T-helper 22 cell (primary cell): ENCODE results near the gene OR6C76.

Source experiments
- DNase-seq: peaks from one replicate; pipeline ENCODE4 v3.0.0-alpha.2; 2020; ENCODE audit warnings: low read depth

Gene OR6C76

DNA sequence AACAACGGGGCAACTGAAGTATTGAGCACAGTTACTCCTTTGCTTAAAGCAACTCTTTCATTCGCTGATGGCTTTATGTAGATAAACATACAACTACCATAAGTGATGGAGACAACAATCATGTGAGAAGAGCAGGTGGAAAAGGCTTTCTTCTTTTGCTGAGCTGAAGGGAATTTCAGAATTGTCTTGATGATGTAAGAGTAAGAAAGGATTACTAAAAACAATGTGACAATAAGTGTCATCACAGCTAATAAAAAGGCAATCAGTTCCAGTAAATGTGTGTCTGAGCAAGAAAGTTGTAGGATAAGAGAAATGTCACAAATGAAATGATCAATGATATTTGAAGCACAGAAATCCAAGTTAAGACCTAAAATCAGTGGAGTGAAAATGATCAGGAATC is 43.2 kb downstream of the OR6C76 start:
- DNase-seq = no peak

DNA sequence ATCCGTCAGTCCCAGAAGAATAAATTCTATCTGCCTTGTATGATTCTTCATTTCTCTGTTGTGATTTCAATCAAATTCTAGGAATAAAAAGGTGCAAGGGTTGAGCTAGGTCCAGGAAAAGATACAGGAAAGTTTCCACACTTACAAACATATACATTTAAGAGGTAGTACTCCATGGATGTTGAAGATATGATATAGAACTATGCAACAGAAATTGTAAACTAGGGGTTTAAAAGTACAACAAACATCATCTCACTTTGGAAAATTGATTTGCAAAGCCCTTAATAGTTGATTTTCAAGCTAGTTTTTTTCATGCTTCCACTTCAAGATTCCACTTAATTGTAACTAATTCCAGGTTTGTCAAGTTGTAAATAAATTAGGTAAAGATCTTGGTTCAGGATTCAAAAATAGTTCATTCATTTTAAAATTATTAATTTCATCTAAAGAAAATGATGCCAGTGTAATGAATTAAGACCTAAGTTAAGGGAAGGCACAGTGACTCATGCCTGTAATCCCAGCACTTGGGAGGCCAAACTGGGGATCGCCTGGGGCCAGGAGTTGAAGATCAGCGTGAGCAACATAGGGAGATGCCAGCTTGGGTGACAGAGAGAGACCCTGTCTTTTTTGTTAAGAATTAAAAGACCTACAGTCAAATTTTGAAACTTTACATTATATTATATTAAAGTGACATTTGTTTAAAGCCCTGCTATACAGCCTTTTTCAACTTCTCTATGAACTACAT is 44.2 kb downstream of the OR6C76 start, which contains the start of gene OR6C70:
Gene OR6C70 (minus strand): TSS at position 51 of the 742 bp plus-strand sequence. CDS start 0 bp downstream, at position 51.
- no peak for DNase-seq

DNA sequence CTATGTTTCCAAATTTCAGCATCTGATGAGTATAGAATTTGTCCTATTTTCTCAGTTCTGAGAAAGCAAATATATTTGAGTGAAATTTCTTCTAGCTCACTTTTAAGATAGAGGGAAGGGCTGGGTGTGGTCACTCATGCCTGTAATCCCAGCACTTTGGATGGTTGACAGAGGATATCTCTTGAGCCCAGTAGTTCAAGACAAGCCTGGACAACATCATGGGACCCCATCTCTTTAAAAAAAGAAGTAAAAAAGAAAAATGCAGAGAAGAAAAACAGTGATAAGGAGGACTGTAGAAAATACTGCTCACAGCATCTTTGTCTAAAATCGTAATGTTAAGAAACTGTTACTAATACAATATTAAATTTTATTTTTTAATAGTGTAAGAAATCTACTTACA is 46.2 kb downstream of the OR6C76 start:
- DNase-seq = no peak
